GM23338 (cell line): ENCODE results near the gene KRTCAP3. TPM values are rescaled to one million over a fixed set of nuclear protein-coding genes. Genes with fewer than 3 reads are reported as not detected.
A peak's percentile ranks its signal among the peaks of the same experiment; 100 is the strongest.

Experiments
- ATAC-seq: fragments of 200-7000 bp; cut with Tn5 transposase; 3 replicates; pipeline ENCODE4 v1.9.1; 2020
- DNase-seq: peaks from one replicate; pipeline ENCODE4 v3.0.0-alpha.2; 2015; ENCODE audit warnings: low spot score
- H2AFZ ChIP-seq: fragments of 200-600 bp; sonication (generic); 2 replicates; pipeline ENCODE4 v1.8.0; 2016; ENCODE audit warnings: antibody characterized with exemption, mild to moderate bottlenecking, moderate library complexity
- H3F3A ChIP-seq: fragments of 200-600 bp; sonication (generic); replicated peaks from 2 replicates; pipeline ENCODE4 v1.8.0; 2017; ENCODE audit warnings: antibody characterized with exemption, mixed run types, low read depth
- H3K27ac ChIP-seq: fragments of 200-600 bp; sonication (generic); 2 replicates; pipeline ENCODE4 v1.6.1; 2016; ENCODE audit warnings: low read depth
- H3K27me3 ChIP-seq: fragments of 200-600 bp; sonication (generic); 2 replicates; pipeline ENCODE4 v1.8.0; 2016; ENCODE audit warnings: mild to moderate bottlenecking, mixed run types, moderate library complexity; ENCODE audit not compliant: insufficient read depth
- H3K36me3 ChIP-seq: fragments of 200-600 bp; sonication (generic); 2 replicates; pipeline ENCODE4 v1.8.0; 2016; ENCODE audit warnings: mild to moderate bottlenecking; ENCODE audit not compliant: insufficient read depth
- H3K4me1 ChIP-seq: fragments of 200-600 bp; sonication (generic); 2 replicates; pipeline ENCODE4 v1.8.0; 2016; ENCODE audit warnings: mild to moderate bottlenecking, moderate library complexity; ENCODE audit not compliant: insufficient read depth
- H3K4me2 ChIP-seq: fragments of 200-600 bp; sonication (generic); 2 replicates; pipeline ENCODE4 v1.7.1; 2017; ENCODE audit warnings: mixed run types
- H3K4me3 ChIP-seq: fragments of 200-600 bp; sonication (generic); 2 replicates; pipeline ENCODE4 v1.6.1; 2016; ENCODE audit warnings: mixed run types
- H3K79me2 ChIP-seq: fragments of 200-600 bp; sonication (generic); replicated peaks from 2 replicates; pipeline ENCODE4 v1.8.0; 2017; ENCODE audit warnings: mild to moderate bottlenecking; ENCODE audit not compliant: insufficient read depth
- H3K9me2 ChIP-seq: fragments of 200-600 bp; sonication (generic); 2 replicates; pipeline ENCODE4 v1.8.0; 2017; ENCODE audit not compliant: insufficient read depth
- H4K20me1 ChIP-seq: fragments of 200-600 bp; sonication (generic); replicated peaks from 2 replicates; pipeline ENCODE4 v1.8.0; 2017; ENCODE audit warnings: mild to moderate bottlenecking; ENCODE audit not compliant: insufficient read depth
- H3K27ac Mint-ChIP-seq: 2 replicates; pipeline ENCODE4 v1.8.0; 2020; ENCODE audit warnings: inconsistent platforms, mild to moderate bottlenecking, moderate library complexity, mixed read lengths
- H3K27me3 Mint-ChIP-seq: 3 replicates; pipeline ENCODE4 v1.8.0; 2022; ENCODE audit warnings: low read depth, mild to moderate bottlenecking, moderate library complexity, mixed read lengths, inconsistent platforms; ENCODE audit not compliant: insufficient read depth, poor library complexity
- H3K36me3 Mint-ChIP-seq: 3 replicates; pipeline ENCODE4 v1.8.0; 2021; ENCODE audit warnings: low read depth, mild to moderate bottlenecking, inconsistent platforms, moderate library complexity, mixed read lengths
- H3K4me1 Mint-ChIP-seq: 3 replicates; pipeline ENCODE4 v1.8.0; 2020; ENCODE audit warnings: mild to moderate bottlenecking, inconsistent platforms, mixed read lengths
- H3K4me3 Mint-ChIP-seq: 3 replicates; pipeline ENCODE4 v1.8.0; 2021; ENCODE audit warnings: moderate library complexity, mild to moderate bottlenecking, inconsistent platforms, mixed read lengths
- H3K9me3 Mint-ChIP-seq: 3 replicates; pipeline ENCODE4 v1.8.0; 2020; ENCODE audit warnings: moderate library complexity, mild to moderate bottlenecking, inconsistent platforms, mixed read lengths
- CREB1 ChIP-seq: fragments of 250-450 bp; sonication (Bioruptor Pico); IDR thresholded peaks from 2 replicates; pipeline ENCODE4 v1.5.0; 2020; ENCODE audit warnings: low read depth, mild to moderate bottlenecking, moderate library complexity
- CTCF ChIP-seq, 2 experiments: fragments of 200-600 bp in 1 of 2; sonication (generic) in 1 of 2; conservative IDR thresholded peaks; 2 replicates each; pipeline versions ENCODE4 v1.5.1 to v1.6.1; 2016 to 2017; ENCODE audit warnings: antibody characterized with exemption in 2 of 2, low read depth in 2 of 2, mild to moderate bottlenecking in 2 of 2, moderate library complexity in 1 of 2
- EZH2 ChIP-seq: fragments of 200-600 bp; sonication (generic); IDR thresholded peaks from one replicate; pipeline ENCODE4 v1.8.0; 2017; ENCODE audit warnings: antibody characterized with exemption, mild to moderate bottlenecking, low read depth; ENCODE audit not compliant: unreplicated experiment
- EZH2phosphoT487 ChIP-seq: fragments of 200-600 bp; sonication (generic); IDR thresholded peaks from one replicate; pipeline ENCODE4 v1.8.1; 2018; ENCODE audit warnings: antibody characterized with exemption; ENCODE audit not compliant: unreplicated experiment
- JUNB ChIP-seq: IDR thresholded peaks from one replicate; pipeline ENCODE4 v1.6.1; 2016; ENCODE audit warnings: antibody characterized with exemption; ENCODE audit not compliant: unreplicated experiment
- NANOG ChIP-seq: IDR thresholded peaks from 2 replicates; pipeline ENCODE4 v1.6.1; 2016; ENCODE audit warnings: antibody characterized with exemption, borderline replicate concordance
- POLR2AphosphoS5 ChIP-seq: IDR thresholded peaks from 2 replicates; pipeline ENCODE4 v1.6.1; 2016; ENCODE audit warnings: antibody characterized with exemption, low read depth
- REST ChIP-seq: IDR thresholded peaks from one replicate; pipeline ENCODE4 v1.6.1; 2018; ENCODE audit warnings: antibody characterized with exemption; ENCODE audit not compliant: unreplicated experiment
- STAT1 ChIP-seq: IDR thresholded peaks from one replicate; pipeline ENCODE4 v1.6.1; 2016; ENCODE audit warnings: antibody characterized with exemption; ENCODE audit not compliant: unreplicated experiment
- polyA plus RNA-seq: library from polyadenylated mRNA; unstranded; fragments of >200 nt; fragmentation: Nextera tagmentation; extraction: Ambion mirVana; gene quantifications from 2 replicates; pipeline ENCODE4 v1.2.1, GENCODE V29; 2016
- total RNA-seq: library from RNA; depleted of rRNA; stranded (reverse); fragments of >200 nt; shearing (Covaris generic); gene quantifications from 2 replicates; pipeline ENCODE4 v1.2.3, GENCODE V29; 2014

The KRTCAP3 gene
- total and polyA plus RNA-seq, 2 experiments from 2014 or later = 15.8 to 52.4 TPM

GRCh38 chr2:27489118-27489497 is 46.9 kb downstream of the KRTCAP3 start:
- H3K27me3 ChIP-seq = peaks cover 9% of the 10 kb centered on the region
- peak overlapping the region; percentile 92 for H3K4me2 ChIP-seq
- no peak overlapping the region for H3K27ac ChIP-seq
- peak overlapping the region; percentile 96 for H3K27ac Mint-ChIP-seq
- TF ChIP-seq JUNB (no peak), CTCF (conservative IDR thresholded peaks at IDR 0.05; ENCODE audit: low read depth in 2 of 2) (peak in 1 of 2 experiments; percentile 4; a peak in 1 of 4 replicates), CREB1 (CRISPR knock-in tag) (no peak)
- 0 out of 2 replicates have a peak, but pooled peaks cover 3% of the 10 kb centered on the region for H3F3A ChIP-seq
- H3K36me3 Mint-ChIP-seq = no peaks in the 10 kb centered on the region; the same call in 2 of the 3 replicates
- H3K27me3 Mint-ChIP-seq = peaks cover 10% of the 10 kb centered on the region
- no peaks in the 10 kb centered on the region for H4K20me1 ChIP-seq
- H2AFZ ChIP-seq = peak overlapping the region; percentile 93
- peak; percentile 20 for DNase-seq
- H3K9me3 Mint-ChIP-seq = no peaks in the 10 kb centered on the region; the same call in 2 of the 3 replicates
- H3K4me1 Mint-ChIP-seq = peaks cover 20% of the 10 kb centered on the region; the same call in 2 of the 3 replicates
- no peaks in the 10 kb centered on the region for H3K79me2 ChIP-seq
- H3K4me3 Mint-ChIP-seq = peak overlapping the region; percentile 92
- no peaks in the 10 kb centered on the region for H3K36me3 ChIP-seq
- H3K9me2 ChIP-seq = no peaks in the 10 kb centered on the region
- peaks cover 11% of the 10 kb centered on the region for H3K4me1 ChIP-seq
- H3K4me3 ChIP-seq = peak overlapping the region; percentile 69
- ATAC-seq = peak; percentile 12

- Histone ChIP-seq H4K20me1 (no peaks in the 10 kb centered on the region), H3K36me3 (no peaks in the 10 kb centered on the region), H3K79me2 (no peaks in the 10 kb centered on the region), H3K4me1 (peaks cover 14% of the 10 kb centered on the region), H3F3A (0 out of 2 replicates have a peak, but pooled peaks cover 3% of the 10 kb centered on the region), H3K4me2 (peak within 1 kb of the TSS; percentile 92), H3K9me2 (no peaks in the 10 kb centered on the region), H3K27ac (no peak within 1 kb of the TSS), H2AFZ (peak within 1 kb of the TSS; percentile 93), H3K27me3 (peaks cover 15% of the 10 kb centered on the region), H3K4me3 (peak within 1 kb of the TSS; percentile 69)
- Mint-ChIP-seq H3K27ac (peak within 1 kb of the TSS; percentile 96), H3K36me3 (no peaks in the 10 kb centered on the region; the same call in 2 of the 3 replicates), H3K4me3 (peak within 1 kb of the TSS; percentile 92), H3K9me3 (no peaks in the 10 kb centered on the region; the same call in 2 of the 3 replicates), H3K27me3 (peaks cover 14% of the 10 kb centered on the region), H3K4me1 (peaks cover 21% of the 10 kb centered on the region; the same call in 2 of the 3 replicates)
- DNase-seq (peak; percentile 100), ATAC-seq (peak; percentile 87)
- TF ChIP-seq EZH2 = no peak
- no peak for TF ChIP-seq STAT1
- no peak for TF ChIP-seq NANOG
- no peak for TF ChIP-seq JUNB
- TF ChIP-seq POLR2AphosphoS5 = peak; percentile 91
- TF ChIP-seq CREB1 (CRISPR knock-in tag) = peak; percentile 96
- TF ChIP-seq REST = no peak
- TF ChIP-seq EZH2phosphoT487 = no peak
These were observed 47.6 kb downstream of the KRTCAP3 start, which contains the start of gene IFT172 for GRCh38 chr2:27489498-27490397. TSS of gene IFT172 (minus strand) at chr2:27489743. CDS start at chr2:27489653, 90 bp downstream.
